Measurements from ENCODE around the gene S100A2.

S100A2 gene

DNA sequence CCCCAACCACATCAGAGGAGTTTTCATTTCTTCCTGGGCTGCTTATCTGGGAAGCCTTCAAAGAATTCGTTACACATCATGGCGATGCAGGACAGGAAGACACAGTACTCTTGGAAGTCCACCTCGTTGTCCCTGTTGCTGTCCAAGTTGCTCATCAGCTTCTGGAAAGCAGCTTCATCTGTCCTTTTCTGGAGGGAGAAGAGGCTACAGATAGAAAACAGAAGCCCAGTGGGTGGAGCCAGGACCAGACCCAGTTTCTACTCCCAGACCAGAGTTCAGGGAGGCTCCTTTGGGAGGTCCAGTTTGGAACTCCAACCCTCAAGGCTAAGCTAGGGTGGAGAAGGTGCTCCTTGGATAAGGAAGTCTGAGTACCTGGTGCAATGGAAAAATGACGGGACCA is 21.9 kb downstream of the S100A2 start:
- DNase-seq, result no peak

DNA sequence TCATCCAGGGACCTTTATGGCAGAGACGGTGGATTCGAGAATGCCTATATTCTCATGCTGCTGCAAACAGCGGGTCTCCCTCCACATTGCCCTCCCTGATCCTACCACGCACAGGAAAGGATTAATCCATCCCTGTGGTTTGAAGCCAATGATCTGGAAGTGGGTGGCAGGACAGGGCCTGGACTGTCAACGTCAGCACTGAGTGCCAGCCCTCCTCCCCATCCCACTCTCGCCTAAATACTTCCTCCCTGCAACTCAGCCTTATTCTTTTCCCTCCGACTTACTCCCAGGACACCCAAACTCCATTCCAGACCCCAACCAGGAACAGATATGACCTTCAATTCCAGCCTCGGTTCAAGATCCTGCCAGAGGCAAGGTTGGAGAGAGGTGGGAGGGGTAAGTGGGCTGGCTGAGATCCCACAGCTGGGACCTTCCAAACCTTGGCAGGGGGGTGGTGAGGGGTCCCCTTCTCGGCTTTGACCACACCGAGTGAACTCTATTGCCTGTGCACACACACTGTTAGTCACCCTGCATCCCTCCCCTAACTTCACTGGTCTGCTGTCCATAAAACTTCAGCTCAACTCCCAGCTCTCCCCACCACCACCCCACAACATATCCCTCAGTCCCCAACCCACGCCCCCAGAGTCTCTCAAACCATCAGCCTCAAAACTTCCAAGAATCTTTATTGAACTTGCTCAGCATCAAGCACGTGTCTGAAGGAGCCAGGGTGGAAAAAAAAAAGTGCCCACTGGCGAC is 22.5 kb downstream of the S100A2 start:
- DNase-seq, result no peak

DNA sequence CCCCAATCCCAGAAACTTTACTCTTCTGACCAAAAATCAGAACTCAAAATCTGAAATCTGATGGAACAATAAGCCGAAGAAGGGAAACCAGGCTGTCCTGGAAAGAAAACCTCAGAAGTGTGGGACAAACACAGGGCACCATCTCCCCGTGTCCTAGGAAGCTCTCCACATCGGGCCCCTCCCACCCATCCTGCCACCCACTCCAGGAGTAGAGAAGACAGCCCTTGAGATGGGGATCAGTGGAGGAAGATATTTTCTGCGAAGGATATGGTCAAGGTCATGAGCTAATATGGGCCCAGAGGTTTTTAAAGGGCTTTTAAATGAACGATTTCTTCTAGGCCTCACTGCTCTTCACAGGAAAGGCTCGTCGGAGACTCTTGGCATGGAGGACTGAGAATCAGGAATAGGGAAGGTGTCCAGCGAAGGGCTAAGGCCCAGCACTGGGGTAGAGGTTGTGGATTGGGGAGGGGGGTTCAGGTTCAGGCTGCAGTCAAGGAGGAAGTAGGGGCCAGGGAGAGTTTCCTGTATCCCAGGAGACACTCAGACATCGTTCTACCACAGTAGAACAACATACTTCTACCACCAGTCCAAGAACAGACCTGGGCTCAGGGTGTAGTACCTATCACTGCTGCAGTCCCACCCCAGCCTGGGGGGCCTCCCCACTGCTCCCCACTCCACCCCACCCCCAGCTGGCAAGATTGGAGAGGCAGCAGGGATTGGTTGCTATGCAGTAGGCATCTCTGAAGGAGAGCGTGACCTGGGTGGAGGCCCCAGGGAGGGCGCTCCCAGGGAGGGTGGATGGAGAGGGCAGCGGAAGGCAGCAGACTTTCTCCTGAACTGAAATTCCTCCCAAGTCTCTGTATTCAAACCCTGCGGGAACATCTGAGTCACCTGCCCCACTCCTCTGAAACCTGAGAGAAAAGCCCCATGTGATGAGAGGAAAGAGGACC is 23.7 kb downstream of the S100A2 start:
- no peak for DNase-seq

DNA sequence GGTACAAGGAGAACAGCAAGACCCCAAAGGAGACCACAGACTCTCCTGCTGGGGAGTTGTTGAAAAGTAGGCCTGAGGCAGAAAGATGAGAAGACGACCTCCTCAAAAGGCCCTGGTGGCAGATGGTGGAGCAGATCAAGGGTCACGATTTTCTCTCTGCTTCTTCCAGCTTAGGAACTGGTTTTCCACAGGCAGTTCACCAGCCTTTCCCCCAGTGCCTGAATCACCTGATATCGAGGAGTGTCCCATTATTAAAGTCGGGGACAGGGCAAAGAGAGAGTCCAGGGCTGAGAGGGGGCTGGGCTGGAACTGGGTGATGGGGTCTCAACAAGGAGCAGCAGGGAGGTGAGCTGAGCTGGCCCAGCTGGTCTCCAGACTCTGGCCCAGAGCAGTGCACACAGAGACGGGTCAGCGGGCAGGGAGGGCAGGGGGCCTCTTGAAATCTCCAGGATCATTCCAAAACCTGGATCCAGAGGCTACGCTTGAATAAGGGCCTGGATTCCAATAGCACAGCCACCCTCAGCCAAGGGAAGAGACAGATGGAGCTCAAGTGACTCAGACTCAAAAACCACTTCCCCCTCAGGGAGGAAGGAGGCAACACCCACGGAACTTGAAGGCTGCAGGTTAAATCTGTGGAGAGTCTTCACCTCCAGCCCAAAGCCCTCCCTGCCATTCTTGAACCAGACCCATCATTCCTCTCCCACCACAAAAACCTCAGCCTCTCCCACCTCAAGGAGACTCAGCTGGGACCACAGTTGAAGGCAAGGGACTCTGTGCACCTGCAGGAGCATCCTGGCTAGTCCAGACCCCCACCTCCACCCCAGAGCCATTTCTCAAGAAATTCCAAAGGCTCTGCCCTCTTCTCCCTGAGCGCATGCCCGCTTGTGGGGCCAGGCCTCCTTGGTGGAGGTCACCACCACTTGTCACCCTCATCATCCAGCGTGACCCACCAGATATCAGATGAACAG is 25.0 kb downstream of the S100A2 start, which contains the start of gene S100A5:
Gene S100A5, minus strand, starts transcription at position 541 of the 968 bp plus-strand sequence. CDS start 743 bp downstream, outside the sequence.
- no peak for DNase-seq

DNA sequence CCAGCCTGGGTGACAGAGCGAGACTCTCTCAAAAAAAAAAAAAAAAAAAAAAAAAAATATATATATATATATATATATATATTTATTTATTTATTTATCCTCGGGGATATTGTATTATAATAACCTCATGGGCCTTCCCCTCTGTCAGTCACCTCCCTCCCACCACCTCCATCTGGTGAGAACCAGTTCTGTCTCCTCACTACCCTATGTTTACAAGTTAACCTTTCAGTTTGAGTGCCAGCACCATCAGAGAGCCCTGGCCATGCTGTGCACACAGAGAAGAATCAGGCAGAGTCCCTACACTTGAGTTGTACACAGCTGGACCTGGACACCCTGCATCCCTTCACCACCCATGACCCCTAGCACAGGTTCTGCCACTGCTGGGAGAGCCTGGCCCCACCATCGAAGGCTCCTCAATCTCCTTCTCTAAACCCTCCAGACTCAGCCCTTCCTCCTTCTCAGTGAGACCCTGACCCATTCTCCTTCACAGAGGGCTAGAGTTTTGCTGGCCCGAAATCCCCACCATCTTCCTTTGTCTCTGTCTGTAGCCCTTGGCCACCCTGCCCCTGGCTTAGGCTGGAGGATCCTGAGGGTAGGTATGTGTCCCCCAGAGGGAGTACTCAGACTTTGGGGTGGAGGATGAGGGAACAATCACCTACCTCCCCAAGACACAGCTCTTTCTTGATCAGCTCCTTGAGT is 26.1 kb downstream of the S100A2 start:
- no peak for DNase-seq

DNA sequence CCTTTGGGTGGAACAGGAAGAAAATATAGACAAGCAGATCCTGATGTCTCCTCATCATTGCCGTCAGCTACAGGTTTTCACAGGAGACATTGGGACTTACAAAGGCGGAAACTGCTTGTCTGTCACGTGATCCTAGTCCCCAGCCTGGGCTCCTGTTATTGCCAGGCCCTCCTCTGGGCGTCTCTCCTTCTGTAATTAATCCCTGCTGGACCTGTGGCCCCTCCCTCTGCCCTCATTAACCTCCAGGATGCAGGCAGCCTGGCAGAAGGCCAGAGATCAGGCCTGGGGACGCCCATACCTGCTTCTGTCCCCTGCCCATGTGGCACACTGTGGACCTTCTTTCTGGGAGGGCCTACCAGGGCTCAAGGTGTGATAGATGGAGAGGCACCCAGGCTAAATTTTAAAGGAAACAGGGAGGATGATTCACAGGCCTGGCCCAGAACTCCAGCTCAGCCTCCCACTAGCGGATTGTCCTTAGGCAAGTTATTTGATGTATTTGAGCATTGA is 27.3 kb downstream of the S100A2 start:
- DNase-seq, result no peak

DNA sequence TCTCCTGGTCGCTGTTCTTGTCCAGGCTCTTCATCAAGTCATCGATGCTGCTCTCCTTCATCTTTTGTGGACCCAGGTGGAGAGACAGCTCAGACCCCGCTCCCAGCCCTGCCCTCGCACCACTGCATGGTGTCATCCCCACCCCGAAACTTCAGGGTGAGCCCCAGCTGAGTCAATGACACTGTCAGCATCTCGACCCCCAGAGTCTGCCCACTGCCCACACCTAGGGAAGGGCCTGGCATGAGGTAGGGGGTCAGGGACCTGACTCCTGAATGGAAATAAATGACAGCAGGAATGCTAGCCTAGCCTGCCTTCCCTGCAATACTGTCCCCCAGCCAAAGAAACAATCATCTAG is 28.3 kb downstream of the S100A2 start:
- no peak for DNase-seq

DNA sequence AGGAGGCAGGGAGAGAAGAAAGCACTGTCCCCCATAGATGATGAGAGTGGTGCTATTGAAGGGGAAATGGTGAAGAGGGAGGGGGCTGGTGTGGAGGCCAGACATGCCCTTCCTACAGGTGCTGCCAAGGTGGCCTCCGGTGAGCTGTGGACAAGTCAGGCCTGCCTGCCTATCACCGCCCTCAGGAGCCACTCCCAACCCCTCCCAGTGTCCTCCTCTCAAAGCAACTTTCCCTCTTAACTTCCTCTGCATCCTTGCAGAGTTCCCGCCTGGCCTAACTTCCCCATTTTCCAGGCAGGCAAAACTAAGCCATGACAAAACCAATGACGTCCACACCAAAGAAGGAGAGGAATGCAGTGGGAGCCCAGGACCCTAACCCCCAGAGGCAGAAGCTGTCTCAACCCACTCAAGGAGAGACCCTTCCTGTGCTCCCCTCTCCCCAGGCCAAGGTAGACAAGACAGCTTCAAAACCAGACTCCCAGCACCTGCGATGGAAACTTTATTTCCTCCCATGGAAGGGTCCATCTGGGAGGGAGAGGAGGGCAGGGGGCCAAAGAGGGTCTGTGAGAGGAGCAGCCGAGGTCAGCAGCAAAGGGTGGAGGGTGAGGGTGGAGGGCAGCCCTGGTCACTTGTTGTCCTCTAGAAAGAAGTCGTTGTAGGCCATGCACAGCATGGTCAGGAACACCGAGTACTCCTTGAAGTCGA is 28.8 kb downstream of the S100A2 start:
- DNase-seq, result no peak

DNA sequence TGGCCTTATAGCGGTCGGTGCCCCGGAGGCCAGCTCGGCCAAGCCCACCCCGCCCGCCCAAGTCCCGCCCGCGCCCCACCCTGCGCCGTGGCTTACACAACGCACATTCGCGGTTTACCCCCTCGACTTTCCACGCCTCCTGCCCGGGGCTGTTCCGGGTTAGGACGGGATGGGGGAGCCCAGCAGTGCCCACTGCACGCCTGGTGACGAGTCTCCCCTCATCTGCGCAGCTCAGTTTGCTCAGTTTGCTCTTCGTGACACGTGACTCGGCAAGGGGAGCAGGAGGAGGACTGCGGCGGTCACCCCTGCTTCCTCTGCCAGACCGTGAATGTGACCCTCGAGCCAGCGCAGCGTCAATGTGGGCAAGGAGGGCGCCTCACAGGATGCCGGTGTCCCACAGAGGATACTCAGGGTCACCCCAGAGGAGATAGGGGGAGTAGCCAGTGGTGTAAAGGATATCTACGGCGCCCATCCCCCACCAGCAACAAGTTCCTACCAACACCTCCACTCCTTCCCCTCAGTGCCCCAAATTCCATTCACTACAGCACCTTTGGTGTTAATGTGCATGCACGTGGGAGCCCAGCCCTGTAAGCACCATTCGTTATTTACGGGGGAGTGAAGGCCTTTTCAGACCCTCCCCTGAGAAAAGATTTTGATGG is 29.5 kb downstream of the S100A2 start:
- peak; percentile 43 for DNase-seq

DNA sequence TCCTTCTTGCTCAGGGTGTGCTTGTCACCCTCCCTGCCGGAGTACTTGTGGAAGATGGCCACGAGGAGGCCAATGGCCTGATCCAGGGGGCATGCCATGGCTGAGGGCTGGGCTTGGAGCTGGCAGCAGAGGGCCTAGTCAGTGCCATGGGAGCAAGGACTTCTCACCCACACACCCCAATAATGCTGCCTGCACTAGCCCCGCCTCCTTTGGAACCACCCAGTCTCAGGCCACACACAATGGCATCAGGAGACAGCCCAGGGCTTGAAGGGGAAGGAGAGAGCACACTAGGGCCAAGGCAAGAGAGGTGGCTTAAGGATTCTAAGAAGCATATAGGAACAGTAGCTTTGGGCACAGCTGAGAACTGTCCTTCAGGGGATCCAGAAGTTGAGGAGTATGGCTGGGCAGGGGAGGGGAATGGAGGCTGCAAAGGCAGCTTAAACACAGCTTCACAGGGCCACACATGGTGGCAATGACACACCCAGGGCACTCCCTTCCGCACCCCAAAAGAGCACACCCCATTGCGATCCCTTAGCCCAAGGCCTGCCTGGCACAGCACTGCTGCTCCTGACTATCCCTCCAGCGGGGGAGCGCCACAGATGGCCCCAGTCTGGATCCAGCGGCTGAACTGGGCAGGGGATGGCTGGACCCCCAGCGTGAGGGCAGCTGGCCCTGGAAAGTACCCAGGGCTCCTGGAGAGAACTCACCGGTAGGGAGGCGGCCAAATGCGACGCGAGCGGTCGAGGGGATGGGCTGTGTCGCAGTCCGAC is 30.2 kb downstream of the S100A2 start, which contains the start of gene S100A6:
Gene S100A6, minus strand, starts transcription at position 750 of the 770 bp plus-strand sequence. Its CDS starts 652 bp downstream, at position 98.
- DNase-seq, result no peak

DNA sequence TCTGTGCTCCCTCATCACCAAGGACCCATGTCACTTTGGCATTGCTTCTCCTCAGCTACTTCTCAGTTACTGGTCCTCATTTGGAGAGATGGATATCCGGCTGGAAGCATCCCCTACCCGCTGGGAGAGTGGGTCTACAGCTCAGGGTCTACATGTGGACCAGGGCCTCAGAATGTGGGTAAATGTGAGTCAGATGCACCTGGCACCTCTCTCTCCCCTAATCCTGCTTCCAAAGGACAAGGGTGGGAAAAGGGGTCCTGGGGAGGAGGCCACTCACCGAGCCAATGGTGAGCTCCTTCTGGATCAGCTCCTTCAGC is 30.8 kb downstream of the S100A2 start:
- no peak for DNase-seq

DNA sequence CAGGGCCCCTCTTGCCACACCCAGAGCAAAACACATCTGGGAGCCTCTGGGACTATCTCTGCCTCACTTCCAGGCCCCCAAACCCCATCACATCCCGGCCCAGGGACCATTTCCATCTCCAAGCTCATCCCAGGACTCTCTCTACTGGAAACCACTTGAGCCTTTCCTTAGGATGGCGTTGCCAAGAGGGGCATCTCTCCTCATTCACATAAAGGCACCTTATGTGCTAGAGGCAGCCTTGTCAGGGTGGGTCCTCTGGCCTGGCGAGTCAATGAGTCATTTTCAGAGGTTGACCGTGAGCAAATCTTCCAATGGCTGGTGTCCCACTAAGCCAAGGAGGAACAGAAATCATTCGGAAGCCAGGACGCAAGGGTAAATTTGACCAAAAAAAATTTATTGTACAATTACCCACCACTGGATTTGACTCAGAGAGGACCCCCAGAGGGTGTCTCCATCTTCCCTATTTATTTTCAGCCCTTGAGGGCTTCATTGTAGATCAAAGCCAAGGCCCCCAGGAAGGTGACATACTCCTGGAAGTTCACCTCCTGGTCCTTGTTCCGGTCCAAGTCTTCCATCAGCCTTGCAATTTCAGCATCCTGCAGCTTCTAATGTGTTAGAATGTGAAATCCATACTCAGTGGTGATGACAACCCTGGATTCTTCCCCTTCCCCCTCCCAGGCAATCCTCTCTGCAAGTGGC is 31.3 kb downstream of the S100A2 start:
- DNase-seq, result no peak

DNA sequence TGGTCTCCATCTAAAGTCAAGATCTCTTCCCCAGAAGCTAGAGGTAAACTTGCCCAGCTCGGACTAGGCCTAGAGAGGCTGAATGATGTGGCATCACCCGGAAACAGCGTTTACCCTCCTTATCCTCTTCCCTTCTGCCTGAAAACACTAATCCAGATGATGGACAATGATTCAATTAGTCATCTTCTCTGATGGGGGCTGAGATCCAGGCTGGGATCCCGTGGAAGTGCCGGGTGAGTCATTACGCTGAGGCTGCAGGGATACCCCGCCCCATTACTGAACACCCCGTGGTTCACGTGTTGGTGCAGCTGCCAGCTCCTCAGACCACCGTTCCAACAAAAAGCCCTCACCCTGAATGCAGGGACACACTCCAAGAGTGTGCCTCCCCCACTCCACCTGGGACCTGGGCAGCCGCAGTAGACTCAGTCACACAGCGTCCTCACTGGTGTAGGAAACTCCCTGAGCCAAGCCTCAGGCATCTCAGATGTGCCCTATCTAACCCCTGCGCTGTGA is 31.9 kb downstream of the S100A2 start:
- no peak for DNase-seq

DNA sequence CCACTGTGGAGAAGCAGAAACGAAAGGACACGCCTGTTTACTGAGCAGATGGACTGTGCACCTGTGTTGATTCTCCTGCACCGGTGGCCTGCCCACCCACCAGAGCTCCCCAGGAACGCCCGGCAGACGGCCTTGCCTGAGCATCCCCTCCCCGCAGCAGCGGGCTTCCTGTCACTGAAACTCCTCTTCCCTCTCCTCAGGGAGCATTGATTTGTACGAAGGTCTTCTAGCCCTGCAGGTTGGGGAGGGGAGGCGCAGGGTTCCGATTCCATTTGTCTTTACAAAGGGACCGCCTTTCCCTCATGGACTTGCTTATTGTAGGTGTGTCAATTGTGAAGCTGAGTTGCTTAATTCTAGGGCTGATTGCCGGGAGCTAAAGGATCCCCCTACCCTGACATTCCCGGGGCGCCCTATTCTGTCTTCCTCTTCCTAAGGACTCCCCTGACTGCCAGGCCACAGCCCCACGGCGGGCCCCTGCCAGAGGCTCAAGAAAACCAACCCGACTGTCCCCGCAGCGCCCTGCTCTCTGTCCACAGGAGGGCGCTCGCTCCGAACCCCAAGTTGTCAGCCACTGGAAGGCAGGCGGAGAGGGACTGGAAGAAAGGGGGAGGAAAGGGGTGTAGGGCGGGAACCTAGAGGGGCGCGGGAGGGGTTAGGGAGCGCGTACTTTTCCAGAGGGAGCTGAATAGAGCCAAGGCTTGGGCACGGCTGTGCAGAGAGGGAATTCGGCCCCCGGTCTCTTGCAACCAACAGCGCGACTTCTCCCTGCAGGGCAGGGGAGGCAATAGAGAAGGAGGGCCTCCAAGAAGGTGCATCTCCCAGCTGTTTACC is 32.7 kb downstream of the S100A2 start:
- DNase-seq, result no peak

DNA sequence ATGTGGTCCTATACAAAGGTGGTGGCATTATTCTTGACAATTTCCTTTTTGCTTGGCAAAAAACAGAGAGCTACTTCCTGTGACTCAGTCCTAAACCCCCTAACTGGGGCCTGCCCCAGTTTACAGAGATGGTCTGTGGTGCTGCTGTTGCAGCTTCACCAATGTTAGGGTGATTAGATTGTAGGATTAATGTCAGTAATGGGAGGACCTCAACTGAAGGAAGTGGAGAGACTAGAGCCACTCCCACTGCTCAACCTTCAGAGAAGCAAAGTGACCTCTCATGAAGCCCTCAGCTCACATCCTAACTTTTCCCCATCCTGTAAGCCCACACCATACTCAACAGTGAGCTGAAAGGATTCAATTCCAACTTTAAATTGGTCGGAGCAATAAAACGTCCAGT is 33.5 kb downstream of the S100A2 start:
- no peak for DNase-seq

DNA sequence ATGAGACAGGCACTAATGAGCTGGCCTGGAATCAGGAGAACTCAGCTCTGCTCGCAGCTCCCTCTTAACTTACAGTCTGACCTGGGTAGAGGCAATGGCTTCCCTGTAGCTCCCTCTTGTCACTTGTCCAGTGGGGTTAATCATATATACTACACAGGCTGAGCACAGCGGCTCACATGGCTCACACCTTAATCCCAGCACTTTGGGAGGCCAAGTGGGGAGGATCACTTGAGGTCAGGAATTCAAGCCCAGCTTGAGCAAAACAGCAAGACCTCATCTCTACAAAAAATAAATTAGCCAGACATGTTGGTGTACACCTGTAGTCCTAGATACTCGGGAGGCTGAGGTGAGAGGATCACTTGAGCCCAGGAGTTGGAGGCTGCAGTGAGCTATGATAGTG is 34.0 kb downstream of the S100A2 start:
- no peak for DNase-seq

DNA sequence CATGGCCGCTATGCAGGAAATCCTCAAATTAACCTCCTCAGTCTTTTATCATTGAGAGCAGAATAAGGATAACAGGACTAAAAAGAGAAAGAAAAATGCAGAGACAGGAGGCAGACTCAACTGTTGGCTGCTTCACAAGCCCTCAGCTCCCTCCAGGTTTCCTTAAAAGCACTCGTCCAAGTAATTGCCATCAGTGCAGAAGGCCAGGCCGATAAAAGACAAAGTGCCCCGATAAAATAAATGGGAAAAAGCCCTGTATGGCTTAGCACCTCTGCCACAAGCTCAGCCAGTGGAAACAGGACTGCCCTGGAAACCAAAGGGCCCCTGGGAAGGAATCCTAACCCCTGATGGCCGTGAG is 38.0 kb downstream of the S100A2 start:
- no peak for DNase-seq

DNA sequence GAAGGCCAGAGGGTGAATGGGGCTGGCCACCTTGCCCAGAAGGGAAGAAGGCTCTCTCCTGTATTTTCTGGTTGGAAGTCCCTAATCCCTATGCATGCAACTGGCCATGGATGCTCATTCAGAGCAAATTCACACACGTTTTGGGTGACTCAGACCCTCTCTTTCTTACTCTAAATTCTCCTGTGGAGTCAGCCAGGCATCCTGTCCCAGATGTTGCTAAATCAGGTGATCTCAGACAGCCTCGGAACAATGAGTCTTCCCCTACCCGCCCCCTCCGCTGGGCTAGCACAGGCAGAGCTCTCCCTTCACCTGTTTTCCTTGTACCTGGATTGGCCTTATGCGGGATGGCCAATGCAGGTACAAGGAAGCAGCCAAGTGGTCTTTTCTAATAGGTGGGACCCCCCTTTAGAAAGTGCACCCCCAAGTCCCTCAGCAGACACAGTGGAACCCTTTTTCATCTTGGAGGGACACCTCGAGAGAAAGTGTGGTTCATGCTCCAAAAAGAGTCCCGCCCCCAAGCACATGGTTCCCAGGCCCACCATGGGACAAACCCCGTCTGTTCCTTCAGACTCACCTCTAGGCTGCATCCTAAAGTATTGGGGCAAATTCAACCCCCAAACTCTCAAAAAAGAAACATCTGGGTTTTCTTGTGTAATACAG is 38.5 kb downstream of the S100A2 start:
- DNase-seq, result no peak
